Memory B cell (primary cell): ENCODE results near the gene RPRD1A.

Source experiments
- ATAC-seq: fragments of 150-1000 bp; cut with Tn5 transposase; 2 replicates; pipeline ENCODE4 v1.10.0; 2021; ENCODE audit warnings: low read depth, mild to moderate bottlenecking, moderate library complexity
- DNase-seq, 2 donors: peaks; one replicate each; pipeline ENCODE4 v3.0.0; 2022; ENCODE audit warnings: low spot score in 2 of 2
- H3K27ac Mint-ChIP-seq: one replicate; pipeline ENCODE4 v1.8.0; 2022; ENCODE audit warnings: mild to moderate bottlenecking, moderate library complexity, mixed read lengths
- H3K27me3 Mint-ChIP-seq: one replicate; pipeline ENCODE4 v1.8.0; 2022; ENCODE audit warnings: mixed read lengths
- H3K36me3 Mint-ChIP-seq: one replicate; pipeline ENCODE4 v1.8.0; 2022; ENCODE audit warnings: mild to moderate bottlenecking, mixed read lengths
- H3K4me1 Mint-ChIP-seq: one replicate; pipeline ENCODE4 v1.8.0; 2022; ENCODE audit warnings: mixed read lengths
- H3K4me3 Mint-ChIP-seq: one replicate; pipeline ENCODE4 v1.8.0; 2022; ENCODE audit warnings: mild to moderate bottlenecking, moderate library complexity, mixed read lengths
- H3K9me3 Mint-ChIP-seq: one replicate; pipeline ENCODE4 v1.8.0; 2022; ENCODE audit warnings: mixed read lengths

RPRD1A gene

DNA sequence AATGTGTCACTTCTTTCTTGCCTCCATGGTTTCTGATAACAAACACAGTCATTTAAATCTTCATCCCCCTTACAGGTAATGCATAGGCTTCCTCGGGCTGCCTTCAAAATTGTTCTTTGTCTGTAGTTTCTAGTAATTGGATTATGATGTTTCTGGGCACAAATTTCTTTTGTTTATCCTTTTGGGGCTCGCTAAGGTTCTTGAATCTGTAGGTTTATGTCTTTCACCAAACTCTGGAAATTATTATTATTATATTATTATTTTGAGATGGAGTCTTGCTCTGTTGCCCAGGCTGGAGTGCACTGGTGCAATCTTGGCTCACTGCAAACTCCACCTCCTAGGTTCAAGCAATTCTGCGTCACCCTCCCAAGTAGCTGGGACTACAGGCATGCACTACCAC lies 111.1 kb downstream of the RPRD1A start:
- peaks cover 12% of the 10 kb centered on the region for H3K27me3 Mint-ChIP-seq
- peaks cover 2% of the 10 kb centered on the region for H3K36me3 Mint-ChIP-seq
- no peaks in the 10 kb centered on the region for H3K4me1 Mint-ChIP-seq
- no peak overlapping the region for H3K27ac Mint-ChIP-seq
- DNase-seq: no peak
- H3K9me3 Mint-ChIP-seq: peaks cover 4% of the 10 kb centered on the region
- no peak overlapping the region for H3K4me3 Mint-ChIP-seq
- ATAC-seq: no peak

DNA sequence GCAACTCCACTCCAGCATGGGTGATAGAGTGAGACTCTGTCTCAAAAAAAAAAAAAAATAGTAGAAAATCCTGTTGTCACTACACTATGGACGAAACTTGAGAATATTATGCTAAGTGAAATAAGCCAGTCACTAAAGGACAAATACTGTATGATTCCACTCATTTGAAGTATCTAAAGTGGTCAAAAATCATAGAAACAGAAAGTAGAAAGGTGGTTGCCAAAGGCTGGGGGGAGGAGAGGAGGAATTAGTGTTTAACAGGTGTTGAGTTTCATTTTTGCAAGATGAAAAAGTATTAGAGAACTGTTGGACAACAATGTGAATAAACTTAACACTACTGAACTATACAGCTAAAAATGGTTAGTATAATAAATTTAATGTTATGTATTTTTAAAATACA lies 113.7 kb downstream of the RPRD1A start:
- H3K4me1 Mint-ChIP-seq: no peaks in the 10 kb centered on the region
- H3K27me3 Mint-ChIP-seq: peaks cover 13% of the 10 kb centered on the region
- ATAC-seq (no peak), DNase-seq (no peak)
- H3K4me3 Mint-ChIP-seq: no peak overlapping the region
- H3K36me3 Mint-ChIP-seq: no peaks in the 10 kb centered on the region
- peaks cover 2% of the 10 kb centered on the region for H3K9me3 Mint-ChIP-seq
- no peak overlapping the region for H3K27ac Mint-ChIP-seq

DNA sequence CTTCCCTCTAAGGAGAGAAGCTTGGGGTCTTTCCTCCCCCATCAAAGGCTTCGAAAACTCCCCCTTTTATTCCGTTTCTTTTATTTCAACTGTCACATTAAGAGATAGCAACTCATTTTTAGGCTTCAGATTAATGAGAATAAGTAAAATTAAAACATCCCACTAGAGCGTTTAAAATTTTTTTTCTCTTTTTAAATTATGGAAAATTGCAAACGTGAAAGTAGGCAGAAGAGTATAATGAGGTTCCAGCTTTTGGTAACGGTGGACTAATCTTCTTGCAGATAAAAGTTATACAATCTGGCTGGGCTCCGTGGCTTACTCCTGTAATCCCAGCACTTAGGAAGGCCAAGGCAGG lies 116.8 kb downstream of the RPRD1A start:
- Mint-ChIP-seq H3K4me1 (no peaks in the 10 kb centered on the region), H3K9me3 (peaks cover 2% of the 10 kb centered on the region), H3K27ac (no peak overlapping the region), H3K4me3 (no peak overlapping the region), H3K36me3 (no peaks in the 10 kb centered on the region), H3K27me3 (peaks cover 8% of the 10 kb centered on the region)
- ATAC-seq (no peak), DNase-seq (no peak)

DNA sequence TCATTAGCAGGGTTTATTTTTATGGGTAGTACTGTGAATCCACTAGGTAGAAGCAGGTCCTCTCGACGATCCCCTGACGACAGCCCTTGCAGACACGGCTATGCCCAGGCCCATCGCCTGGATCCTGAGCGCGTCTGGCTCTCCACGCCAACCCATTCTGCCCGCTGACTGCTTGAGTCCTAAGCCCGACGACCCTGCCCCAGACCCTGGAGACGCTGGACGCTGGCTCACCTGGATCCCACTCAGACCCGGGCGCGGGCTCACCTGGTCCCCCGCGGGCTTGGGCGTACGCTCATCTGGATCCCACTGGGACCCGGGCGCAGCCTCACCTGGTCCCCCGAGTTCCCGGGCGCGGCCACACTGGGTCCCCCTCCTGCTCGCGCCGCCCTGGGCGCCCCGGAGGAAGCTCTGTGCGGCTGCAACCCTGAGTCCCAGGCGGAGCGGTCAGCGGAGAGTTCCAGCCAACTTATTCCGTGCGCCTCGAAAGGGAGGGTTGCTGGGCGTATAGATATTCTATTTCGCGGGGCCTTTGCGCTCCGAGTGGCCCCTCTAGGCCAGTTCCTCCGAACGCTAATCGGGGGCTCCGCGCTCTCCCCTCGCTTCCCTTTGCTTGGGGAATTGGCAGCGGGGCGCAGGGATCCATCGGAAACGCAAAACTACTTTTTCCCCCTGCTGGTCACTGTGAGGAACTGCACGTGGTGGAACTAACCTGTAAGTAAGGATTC lies 117.3 kb downstream of the RPRD1A start:
- peak overlapping the region; percentile 52 for H3K4me3 Mint-ChIP-seq
- H3K9me3 Mint-ChIP-seq: peaks cover 2% of the 10 kb centered on the region
- H3K27ac Mint-ChIP-seq: no peak overlapping the region
- DNase-seq: peak; percentile 45 to 59
- ATAC-seq: peak; percentile 66
- H3K27me3 Mint-ChIP-seq: peaks cover 8% of the 10 kb centered on the region
- H3K36me3 Mint-ChIP-seq: no peaks in the 10 kb centered on the region
- H3K4me1 Mint-ChIP-seq: no peaks in the 10 kb centered on the region

DNA sequence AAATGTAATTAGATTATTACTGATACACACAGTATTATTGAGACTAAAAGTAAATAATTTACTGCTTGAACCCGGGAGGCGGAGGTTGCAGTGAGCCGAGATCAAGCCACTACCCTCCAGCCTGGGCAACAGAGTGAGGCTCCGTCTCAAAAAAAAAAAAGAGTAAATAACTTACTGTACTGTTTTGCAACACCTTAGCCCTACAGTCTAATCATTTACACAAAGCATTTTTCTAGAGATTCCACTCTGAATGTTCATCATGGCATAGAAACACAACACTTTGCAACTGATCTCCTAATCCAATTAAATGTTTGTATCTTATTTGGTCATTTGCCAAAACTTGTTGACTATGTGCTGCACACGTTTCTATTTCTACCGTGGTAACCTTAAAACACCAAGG lies 118.3 kb downstream of the RPRD1A start:
- Mint-ChIP-seq H3K9me3 (peaks cover 2% of the 10 kb centered on the region), H3K36me3 (no peaks in the 10 kb centered on the region), H3K4me3 (no peak overlapping the region), H3K27me3 (peaks cover 8% of the 10 kb centered on the region), H3K27ac (no peak overlapping the region), H3K4me1 (no peaks in the 10 kb centered on the region)
- DNase-seq (no peak), ATAC-seq (no peak)

DNA sequence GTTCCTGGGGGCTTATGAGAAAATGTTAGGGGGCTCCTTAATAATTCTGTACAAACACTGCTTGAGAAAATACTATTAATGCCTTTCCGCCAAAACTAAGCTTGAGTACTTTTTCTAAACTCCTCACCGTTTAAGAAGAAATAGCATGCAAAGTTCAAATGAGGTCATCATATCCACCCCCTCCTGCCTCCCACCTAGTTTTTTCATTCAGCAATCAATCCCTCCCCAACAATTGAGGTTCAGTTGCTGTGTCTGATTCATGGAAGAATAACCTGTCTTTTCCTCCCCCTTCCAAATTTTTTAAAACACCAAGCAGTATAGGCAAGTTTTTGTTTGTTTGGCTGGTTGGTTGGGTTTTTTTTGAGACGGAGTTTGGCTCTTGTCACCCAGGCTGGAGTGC lies 119.3 kb downstream of the RPRD1A start:
- Mint-ChIP-seq H3K4me3 (no peak overlapping the region), H3K4me1 (no peaks in the 10 kb centered on the region), H3K27ac (no peak overlapping the region), H3K27me3 (peaks cover 6% of the 10 kb centered on the region), H3K9me3 (peaks cover 2% of the 10 kb centered on the region), H3K36me3 (no peaks in the 10 kb centered on the region)
- no peak for DNase-seq
- ATAC-seq: no peak

DNA sequence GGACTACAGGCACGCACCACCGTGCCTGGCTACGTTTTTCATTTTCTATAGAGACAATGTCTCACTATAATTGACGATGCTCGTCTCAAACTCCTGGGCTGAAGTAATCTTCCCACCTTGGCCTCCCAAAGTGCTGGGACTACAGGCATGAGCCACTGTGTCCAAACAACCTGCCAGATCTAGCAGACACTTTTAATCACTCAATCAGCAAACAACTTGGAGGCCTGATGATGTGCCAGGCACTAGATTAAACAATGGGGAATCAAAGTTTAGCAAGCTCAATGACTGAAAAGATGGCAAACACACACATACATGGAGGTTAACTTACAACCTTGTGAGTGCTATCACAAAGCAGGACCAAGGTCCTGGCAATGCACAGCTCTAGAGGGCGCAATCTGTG lies 124.7 kb downstream of the RPRD1A start:
- DNase-seq (no peak), ATAC-seq (no peak)
- H3K9me3 Mint-ChIP-seq: no peaks in the 10 kb centered on the region
- no peak overlapping the region for H3K27ac Mint-ChIP-seq
- no peaks in the 10 kb centered on the region for H3K4me1 Mint-ChIP-seq
- peaks cover 3% of the 10 kb centered on the region for H3K27me3 Mint-ChIP-seq
- peaks cover 1% of the 10 kb centered on the region for H3K36me3 Mint-ChIP-seq
- H3K4me3 Mint-ChIP-seq: no peak overlapping the region

DNA sequence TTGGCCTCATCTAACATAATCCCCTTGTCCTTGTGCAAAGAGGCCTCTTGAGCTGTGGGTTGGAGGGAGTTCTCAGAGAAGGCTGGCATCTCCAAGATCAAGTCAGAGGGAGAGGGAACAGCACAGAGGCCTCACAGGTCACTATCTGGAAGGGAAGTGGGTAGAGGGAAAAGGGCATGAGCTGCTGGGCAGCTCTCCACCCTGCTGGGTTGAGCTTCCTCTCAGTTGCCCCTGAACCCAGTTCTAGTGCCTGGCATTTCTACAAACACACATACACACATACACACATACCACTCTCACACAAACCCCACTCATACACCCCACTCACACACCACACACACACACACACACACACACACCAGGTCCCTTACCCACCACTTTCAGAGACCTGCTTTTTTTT lies 125.2 kb downstream of the RPRD1A start:
- H3K4me1 Mint-ChIP-seq: no peaks in the 10 kb centered on the region
- peaks cover 1% of the 10 kb centered on the region for H3K36me3 Mint-ChIP-seq
- DNase-seq: no peak
- no peak overlapping the region for H3K4me3 Mint-ChIP-seq
- no peak overlapping the region for H3K27ac Mint-ChIP-seq
- ATAC-seq: no peak
- no peaks in the 10 kb centered on the region for H3K9me3 Mint-ChIP-seq
- peaks cover 3% of the 10 kb centered on the region for H3K27me3 Mint-ChIP-seq

DNA sequence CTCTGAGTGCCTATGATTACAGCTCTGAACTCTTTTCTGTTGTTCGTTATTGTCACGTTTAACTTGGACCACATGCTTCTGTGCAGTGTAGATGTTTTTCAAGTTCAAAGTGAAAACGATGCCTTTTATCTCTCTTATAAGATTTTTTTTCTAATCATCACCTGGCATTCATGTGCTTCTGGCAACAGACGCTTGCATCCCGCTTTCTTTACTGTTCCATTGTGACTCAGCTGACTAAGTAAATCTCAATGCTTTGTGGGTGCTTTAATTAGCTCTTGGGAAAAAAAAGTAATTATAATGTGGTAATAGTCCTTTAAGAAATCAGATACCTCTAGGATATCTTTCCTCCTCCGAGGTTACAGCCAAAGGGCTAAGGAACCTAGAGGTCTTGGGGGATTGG lies 126.1 kb downstream of the RPRD1A start:
- no peak for DNase-seq
- H3K27me3 Mint-ChIP-seq: peaks cover 3% of the 10 kb centered on the region
- ATAC-seq: no peak

More for the DNA sequence above, 126.1 kb downstream of the RPRD1A start:
- H3K27ac Mint-ChIP-seq: no peak overlapping the region
- H3K36me3 Mint-ChIP-seq: peaks cover 1% of the 10 kb centered on the region
- no peaks in the 10 kb centered on the region for H3K9me3 Mint-ChIP-seq
- no peak overlapping the region for H3K4me3 Mint-ChIP-seq
- no peaks in the 10 kb centered on the region for H3K4me1 Mint-ChIP-seq
